ENCODE measurements around the gene LRRC31.

The LRRC31 gene

GRCh38 chr3:169813278-169813677 lies 56.5 kb downstream of the LRRC31 start:
- DNase-seq (ENCODE audit: low spot score), result no peak

- DNase-seq (ENCODE audit: low spot score), result peak; percentile 65
These were observed 57.2 kb downstream of the LRRC31 start, which contains the start of the genes LRRC34 and LRRIQ4 for GRCh38 chr3:169812332-169813235. LRRC34 (minus strand) TSS chr3:169812904; CDS start chr3:169812548, 356 bp downstream. LRRIQ4 (plus strand) TSS chr3:169812870; CDS start chr3:169821922, 9,052 bp downstream.

- no peak for DNase-seq (ENCODE audit: low spot score)
These were observed 58.0 kb downstream of the LRRC31 start for GRCh38 chr3:169811631-169812331.

- DNase-seq (ENCODE audit: low spot score), result no peak
These were observed 60.4 kb downstream of the LRRC31 start for GRCh38 chr3:169809230-169809795.

GRCh38 chr3:169804681-169805080 lies 65.1 kb downstream of the LRRC31 start:
- DNase-seq (ENCODE audit: low spot score), result no peak

GRCh38 chr3:169792359-169792758 lies 77.4 kb downstream of the LRRC31 start:
- DNase-seq (ENCODE audit: low spot score), result no peak

- DNase-seq (ENCODE audit: low spot score), result no peak
These were observed 78.9 kb downstream of the LRRC31 start for GRCh38 chr3:169790687-169791429.

GRCh38 chr3:169790219-169790618 lies 79.5 kb downstream of the LRRC31 start:
- DNase-seq (ENCODE audit: low spot score), result no peak

All from globus pallidus (tissue), 1 donor.